HUES64 (cell line): ENCODE measurements around the gene ACAP3.

Experiments used
- H3K27ac ChIP-seq: 2 replicates; pipeline ENCODE4 v1.7.0; 2013; ENCODE audit warnings: low read depth, low read length, inconsistent platforms
- H3K27me3 ChIP-seq: 2 replicates; pipeline ENCODE4 v1.6.1; 2013; ENCODE audit warnings: mild to moderate bottlenecking, low read length; ENCODE audit not compliant: insufficient read depth
- H3K36me3 ChIP-seq: 2 replicates; pipeline ENCODE4 v1.6.1; 2013; ENCODE audit warnings: mild to moderate bottlenecking, low read length; ENCODE audit not compliant: insufficient read depth
- H3K4me1 ChIP-seq: 2 replicates; pipeline ENCODE4 v1.6.1; 2013; ENCODE audit warnings: mild to moderate bottlenecking, low read length, moderate library complexity; ENCODE audit not compliant: insufficient read depth
- H3K4me3 ChIP-seq: 2 replicates; pipeline ENCODE4 v1.5.1; 2013; ENCODE audit warnings: mild to moderate bottlenecking, low read length, moderate library complexity
- H3K9ac ChIP-seq: 2 replicates; pipeline ENCODE4 v1.6.1; 2013; ENCODE audit warnings: mild to moderate bottlenecking, low read depth, low read length
- H3K9me3 ChIP-seq: 2 replicates; pipeline ENCODE4 v1.6.1; 2013; ENCODE audit warnings: low read depth, low read length; ENCODE audit not compliant: insufficient read depth
- WGBS: fragments of 150-250, 120-280 bp; methylation state at CpG from one replicate; pipeline ENCODE4 v1.1.7; 2013; ENCODE audit warnings: missing lambda C conversion rate; 5-methylcytosine and 5-hydroxymethylcytosine counted together

Gene ACAP3

DNA sequence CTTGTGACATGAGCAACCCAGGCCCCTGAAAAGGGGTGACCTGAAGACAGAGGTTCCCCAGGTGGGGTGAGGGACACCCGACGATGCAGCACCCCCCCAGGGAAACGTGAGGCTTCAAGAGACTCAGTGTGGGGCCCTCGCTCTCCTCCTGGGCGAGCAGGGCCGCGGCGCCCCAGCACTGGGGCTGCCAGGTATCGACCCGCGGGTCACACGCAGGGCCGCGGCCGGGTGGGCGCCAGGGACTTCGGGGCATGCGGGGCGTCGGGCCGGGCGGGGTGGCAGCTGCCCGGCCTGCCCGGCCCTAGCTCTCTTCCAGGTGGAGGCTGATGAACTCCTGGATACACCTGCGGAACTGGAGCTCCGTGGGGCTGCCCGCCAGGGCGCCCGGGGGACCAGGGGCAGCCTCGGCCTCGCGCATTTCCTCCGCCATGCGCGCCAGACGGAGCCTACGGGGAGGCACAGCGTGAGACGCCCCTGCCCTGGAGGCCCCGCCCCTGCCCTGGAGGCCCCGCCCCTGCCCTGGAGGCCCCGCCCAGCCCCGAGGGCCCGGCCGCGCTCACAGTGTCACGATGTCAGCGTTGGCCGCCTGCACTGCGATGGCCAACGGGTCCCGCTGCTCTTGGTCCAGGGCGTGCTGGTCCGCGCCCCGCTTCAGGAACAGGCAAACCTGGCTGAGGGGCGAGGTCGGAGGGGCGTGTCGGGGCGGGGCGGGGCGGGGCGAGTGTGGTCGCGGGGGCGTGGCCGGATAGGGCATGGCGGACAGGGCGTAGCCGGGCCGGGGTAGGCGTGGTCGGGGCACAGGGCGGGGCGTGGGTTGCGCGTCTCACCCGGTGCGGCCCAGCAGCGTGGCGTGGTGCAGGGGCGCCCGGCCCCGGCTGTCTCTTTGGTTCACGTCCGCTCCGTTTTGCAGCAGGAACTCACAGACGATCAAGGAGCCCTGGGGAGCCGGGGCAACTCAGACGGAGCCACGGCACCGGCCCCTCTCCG, 14.2 kb downstream of the ACAP3 start:
- Histone ChIP-seq H3K27me3 (no peaks in the 10 kb centered on the region), H3K4me3 (peak overlapping the region; percentile 31; the same call in 1 of the 2 replicates), H3K9ac (no peak overlapping the region), H3K36me3 (no peaks in the 10 kb centered on the region; the same call in 1 of the 2 replicates), H3K4me1 (no peaks in the 10 kb centered on the region), H3K9me3 (no peaks in the 10 kb centered on the region), H3K27ac (no peak overlapping the region)
- WGBS: 92% methylated on average over 94 of the region's 94 CpGs

DNA sequence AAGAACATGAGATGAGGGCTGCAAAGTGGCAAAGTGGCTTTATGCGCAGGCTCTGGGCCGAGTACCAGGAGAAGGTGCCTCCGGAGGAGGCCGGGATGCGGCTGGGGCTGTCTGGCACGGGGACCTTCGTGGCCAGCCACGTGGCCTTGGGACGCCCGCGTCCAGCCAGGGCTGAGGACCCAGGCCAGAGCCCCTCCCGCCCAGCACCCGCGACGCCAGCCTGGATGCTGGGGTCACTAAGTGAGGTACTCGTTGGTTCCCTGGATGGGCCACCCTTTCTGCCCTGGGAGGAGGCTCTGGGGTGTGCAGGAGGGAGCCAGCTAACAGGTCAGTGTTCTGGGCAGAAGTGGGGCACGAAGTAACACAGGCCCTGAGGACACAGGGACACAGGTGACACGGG, 14.9 kb downstream of the ACAP3 start:
- 95% methylated on average over 18 of the region's 18 CpGs for WGBS
- no peak overlapping the region for H3K9ac ChIP-seq
- no peak overlapping the region for H3K27ac ChIP-seq

DNA sequence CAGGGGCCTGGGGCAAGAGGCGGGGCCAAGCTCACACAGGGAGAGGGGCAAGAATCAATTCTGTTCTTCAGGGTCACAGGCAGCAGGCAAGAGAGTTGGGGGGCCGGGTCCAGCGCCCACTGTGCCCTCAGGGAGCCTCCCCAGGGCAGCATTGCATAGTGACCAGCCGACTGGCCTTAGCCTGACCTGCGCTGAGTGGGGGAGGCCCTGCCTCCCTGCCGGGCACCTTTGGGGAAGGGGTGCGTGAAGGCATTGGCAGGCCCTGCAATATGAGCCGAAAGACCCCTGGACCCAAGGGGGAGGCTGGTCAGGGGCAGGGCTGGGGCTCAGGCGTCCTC, 15.3 kb downstream of the ACAP3 start:
- Histone ChIP-seq H3K9me3 (no peaks in the 10 kb centered on the region), H3K36me3 (no peaks in the 10 kb centered on the region; the same call in 1 of the 2 replicates), H3K4me1 (no peaks in the 10 kb centered on the region), H3K27me3 (no peaks in the 10 kb centered on the region), H3K27ac (no peak overlapping the region), H3K4me3 (no peak overlapping the region), H3K9ac (no peak overlapping the region)
- 92% methylated on average over 9 of the region's 9 CpGs for WGBS

More for the DNA sequence above, 14.9 kb downstream of the ACAP3 start:
- Histone ChIP-seq H3K4me3 (no peak overlapping the region), H3K36me3 (no peaks in the 10 kb centered on the region; the same call in 1 of the 2 replicates), H3K4me1 (no peaks in the 10 kb centered on the region), H3K9me3 (no peaks in the 10 kb centered on the region), H3K27me3 (no peaks in the 10 kb centered on the region)

DNA sequence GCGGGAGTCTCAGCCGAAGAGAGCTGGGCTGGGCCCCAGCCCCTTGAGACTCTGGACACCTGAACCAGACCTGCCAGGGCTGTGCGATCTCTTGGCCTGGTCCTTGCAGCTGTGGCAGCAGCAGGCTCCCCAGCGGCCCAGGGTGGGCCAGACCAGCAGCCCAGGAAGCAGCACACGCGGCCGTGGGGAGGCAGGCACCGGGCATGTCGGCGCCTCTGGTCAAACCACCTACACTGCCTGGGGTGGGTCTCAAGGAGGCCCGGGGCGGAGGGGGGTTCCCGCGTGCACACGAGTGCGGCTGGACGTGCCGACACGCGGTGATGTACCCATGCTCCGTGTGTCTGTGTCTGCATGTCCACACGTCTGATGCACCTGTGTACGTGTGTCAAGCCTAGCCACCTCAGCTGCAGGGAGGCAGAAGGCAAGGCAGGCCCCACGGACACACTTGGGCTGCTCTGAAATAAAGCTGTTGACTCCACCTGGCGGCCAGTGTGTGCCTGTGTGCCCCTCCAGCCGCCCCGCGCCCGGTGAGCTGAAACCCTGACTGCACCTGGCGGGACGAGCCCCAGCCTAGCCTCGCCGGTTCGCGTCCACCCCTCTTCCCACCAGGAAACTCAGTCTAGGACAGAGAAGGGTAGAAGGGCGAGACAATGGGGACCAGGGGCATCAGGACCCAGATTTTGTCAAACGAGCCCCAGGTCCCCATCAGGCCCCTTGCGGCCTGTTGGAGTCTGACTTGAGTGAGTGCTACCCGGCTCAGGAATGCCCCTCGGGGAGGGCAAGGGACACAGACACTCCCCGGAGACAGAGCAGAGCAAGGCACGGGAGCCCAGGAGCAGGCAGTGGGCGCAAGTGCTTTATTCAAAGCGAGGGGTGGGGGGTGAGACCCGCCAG, 15.9 kb downstream of the ACAP3 start:
- Histone ChIP-seq H3K9me3 (no peaks in the 10 kb centered on the region), H3K27ac (no peak overlapping the region), H3K4me1 (no peaks in the 10 kb centered on the region), H3K27me3 (no peaks in the 10 kb centered on the region), H3K9ac (no peak overlapping the region; the same call in 1 of the 2 replicates), H3K36me3 (no peaks in the 10 kb centered on the region; the same call in 1 of the 2 replicates), H3K4me3 (no peak overlapping the region)
- WGBS: 66% methylated on average over 45 of the region's 45 CpGs

DNA sequence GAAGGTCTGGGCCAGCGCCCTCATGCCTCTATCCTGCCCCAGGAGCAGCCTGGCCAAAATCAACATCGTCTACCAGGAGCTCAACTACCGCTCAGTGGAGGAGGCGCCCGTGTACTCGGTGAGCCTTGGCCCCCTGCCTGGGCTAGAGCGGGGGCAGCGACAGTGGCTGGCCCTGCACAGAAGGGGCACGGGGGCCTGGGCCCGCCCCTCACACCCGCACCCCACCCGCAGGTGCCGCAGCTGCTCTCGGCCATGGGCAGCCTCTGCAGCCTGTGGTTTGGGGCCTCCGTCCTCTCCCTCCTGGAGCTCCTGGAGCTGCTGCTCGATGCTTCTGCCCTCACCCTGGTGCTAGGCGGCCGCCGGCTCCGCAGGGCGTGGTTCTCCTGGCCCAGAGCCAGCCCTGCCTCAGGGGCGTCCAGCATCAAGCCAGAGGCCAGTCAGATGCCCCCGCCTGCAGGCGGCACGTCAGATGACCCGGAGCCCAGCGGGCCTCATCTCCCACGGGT, 16.7 kb downstream of the ACAP3 start:
- H3K36me3 ChIP-seq: no peaks in the 10 kb centered on the region; the same call in 1 of the 2 replicates
- 89% methylated on average over 28 of the region's 28 CpGs for WGBS
- no peaks in the 10 kb centered on the region for H3K4me1 ChIP-seq
- no peaks in the 10 kb centered on the region for H3K27me3 ChIP-seq
- no peak overlapping the region for H3K9ac ChIP-seq
- no peak overlapping the region for H3K27ac ChIP-seq
- H3K4me3 ChIP-seq: no peak overlapping the region
- H3K9me3 ChIP-seq: no peaks in the 10 kb centered on the region

DNA sequence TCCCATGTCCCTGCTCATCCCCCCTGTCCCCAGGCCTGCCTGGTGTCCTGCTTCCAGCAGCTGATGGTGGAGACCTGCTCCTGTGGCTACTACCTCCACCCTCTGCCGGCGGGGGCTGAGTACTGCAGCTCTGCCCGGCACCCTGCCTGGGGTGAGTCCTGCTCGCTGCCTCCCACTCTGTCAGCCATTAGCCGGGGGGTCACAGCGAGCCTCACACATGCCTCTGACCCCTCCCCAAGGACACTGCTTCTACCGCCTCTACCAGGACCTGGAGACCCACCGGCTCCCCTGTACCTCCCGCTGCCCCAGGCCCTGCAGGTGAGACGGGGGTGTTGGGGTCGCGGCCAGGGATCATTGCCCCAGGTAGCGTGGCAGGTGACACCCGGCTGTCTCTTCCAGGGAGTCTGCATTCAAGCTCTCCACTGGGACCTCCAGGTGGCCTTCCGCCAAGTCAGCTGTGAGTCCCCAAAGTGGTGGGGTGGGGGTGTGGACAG, 17.4 kb downstream of the ACAP3 start:
- 77% methylated on average over 15 of the region's 15 CpGs for WGBS
- Histone ChIP-seq H3K9me3 (no peaks in the 10 kb centered on the region), H3K9ac (no peak overlapping the region), H3K4me1 (no peaks in the 10 kb centered on the region), H3K27me3 (no peaks in the 10 kb centered on the region), H3K27ac (no peak overlapping the region), H3K36me3 (no peaks in the 10 kb centered on the region; the same call in 1 of the 2 replicates), H3K4me3 (no peak overlapping the region)

DNA sequence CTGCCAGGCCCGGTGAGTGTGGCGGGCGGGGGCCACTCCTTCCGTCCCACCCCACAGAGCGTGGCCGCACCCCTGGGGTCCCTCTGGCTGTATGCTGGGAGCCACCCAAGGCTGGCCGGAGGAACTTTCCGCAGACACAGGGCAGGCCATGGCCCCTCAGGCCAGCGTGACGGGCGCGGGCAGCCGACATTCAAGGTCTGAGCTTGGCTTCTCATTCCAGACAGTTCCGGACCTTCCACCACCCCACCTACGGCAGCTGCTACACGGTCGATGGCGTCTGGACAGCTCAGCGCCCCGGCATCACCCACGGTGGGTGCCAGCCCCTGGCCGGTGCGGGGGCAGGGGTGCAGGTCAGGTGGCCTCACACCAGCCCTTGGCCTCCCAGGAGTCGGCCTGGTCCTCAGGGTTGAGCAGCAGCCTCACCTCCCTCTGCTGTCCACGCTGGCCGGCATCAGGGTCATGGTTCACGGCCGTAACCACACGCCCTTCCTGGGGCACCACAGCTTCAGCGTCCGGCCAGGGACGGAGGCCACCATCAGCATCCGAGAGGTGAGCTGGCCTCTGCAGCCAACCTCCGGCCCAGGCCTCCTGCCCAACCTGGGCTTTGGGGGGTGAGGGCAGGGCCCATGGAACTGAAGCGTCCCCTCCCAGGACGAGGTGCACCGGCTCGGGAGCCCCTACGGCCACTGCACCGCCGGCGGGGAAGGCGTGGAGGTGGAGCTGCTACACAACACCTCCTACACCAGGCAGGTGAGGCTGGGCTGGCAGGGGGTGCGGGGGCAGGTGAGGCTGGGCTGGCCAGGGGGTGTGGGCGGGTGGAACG, 20.2 kb downstream of the ACAP3 start:
- no peaks in the 10 kb centered on the region for H3K9me3 ChIP-seq
- no peaks in the 10 kb centered on the region for H3K4me1 ChIP-seq
- H3K9ac ChIP-seq: no peak overlapping the region
- 95% methylated on average over 41 of the region's 46 CpGs for WGBS
- H3K27me3 ChIP-seq: no peaks in the 10 kb centered on the region
- H3K36me3 ChIP-seq: no peaks in the 10 kb centered on the region
- no peak overlapping the region for H3K27ac ChIP-seq
- H3K4me3 ChIP-seq: no peak overlapping the region

DNA sequence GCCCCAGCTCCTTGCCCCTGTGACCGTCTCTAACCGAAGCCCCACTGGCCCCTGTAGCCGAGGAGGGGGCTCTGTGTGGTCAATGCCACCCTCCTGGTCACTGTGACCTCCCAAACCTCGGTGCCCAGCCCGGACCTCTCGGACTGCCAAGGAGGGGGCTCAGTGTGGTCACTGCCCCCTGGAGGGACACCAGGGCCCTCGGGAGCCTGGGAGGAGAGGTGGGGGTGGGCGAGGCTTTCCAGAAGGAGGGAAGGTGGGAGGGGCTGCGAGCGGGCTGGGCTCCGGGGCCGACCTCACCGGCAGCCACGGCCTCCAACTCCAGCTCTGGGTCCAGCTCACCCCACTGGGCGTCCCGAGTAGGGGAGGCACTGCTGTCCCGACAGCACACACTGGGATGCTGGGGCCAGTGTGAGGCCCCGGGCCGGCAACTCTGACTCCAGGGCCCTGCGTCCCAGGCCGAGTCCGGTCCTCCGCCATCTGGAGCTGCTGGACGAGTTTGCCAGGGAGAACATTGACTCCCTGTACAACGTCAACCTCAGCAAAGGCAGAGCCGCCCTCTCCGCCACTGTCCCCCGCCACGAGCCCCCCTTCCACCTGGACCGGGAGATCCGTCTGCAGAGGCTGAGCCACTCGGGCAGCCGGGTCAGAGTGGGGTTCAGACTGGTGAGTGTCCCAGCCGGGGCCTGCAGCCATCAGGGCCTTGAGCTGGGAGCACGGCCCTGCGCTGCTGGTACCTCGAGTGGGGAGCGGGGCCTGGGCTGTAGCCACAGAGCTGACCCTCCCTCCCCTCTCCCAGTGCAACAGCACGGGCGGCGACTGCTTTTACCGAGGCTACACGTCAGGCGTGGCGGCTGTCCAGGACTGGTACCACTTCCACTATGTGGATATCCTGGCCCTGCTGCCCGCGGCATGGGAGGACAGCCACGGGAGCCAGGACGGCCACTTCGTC, 21.1 kb downstream of the ACAP3 start:
- no peaks in the 10 kb centered on the region for H3K9me3 ChIP-seq
- H3K27ac ChIP-seq: no peak overlapping the region
- H3K4me1 ChIP-seq: no peaks in the 10 kb centered on the region
- H3K4me3 ChIP-seq: no peak overlapping the region
- no peaks in the 10 kb centered on the region for H3K27me3 ChIP-seq
- no peaks in the 10 kb centered on the region for H3K36me3 ChIP-seq
- WGBS: 88% methylated on average over 50 of the region's 50 CpGs
- H3K9ac ChIP-seq: no peak overlapping the region

DNA sequence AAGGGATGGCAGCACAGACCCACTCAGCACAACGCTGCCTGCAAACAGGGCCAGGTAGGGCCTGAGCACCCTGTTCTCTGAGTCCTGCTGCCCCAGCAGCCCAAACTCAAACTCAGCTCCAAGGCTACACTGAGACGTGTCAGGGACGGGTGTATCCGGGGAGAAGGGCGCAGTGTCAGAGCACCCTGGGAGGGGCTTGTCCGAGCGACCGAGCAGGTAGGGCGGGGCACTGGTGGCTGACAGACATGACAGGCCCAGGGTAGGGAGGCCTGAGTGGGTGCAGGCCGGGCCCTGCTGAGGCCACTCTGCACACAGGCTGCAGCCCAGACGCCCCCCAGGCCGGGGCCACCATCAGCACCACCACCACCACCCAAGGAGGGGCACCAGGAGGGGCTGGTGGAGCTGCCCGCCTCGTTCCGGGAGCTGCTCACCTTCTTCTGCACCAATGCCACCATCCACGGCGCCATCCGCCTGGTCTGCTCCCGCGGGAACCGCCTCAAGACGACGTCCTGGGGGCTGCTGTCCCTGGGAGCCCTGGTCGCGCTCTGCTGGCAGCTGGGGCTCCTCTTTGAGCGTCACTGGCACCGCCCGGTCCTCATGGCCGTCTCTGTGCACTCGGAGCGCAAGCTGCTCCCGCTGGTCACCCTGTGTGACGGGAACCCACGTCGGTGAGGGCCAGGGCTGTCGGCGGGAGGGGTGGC, 22.0 kb downstream of the ACAP3 start:
- no peaks in the 10 kb centered on the region for H3K36me3 ChIP-seq
- WGBS: 89% methylated on average over 37 of the region's 37 CpGs
- H3K9ac ChIP-seq: no peak overlapping the region

More for the DNA sequence above, 22.0 kb downstream of the ACAP3 start:
- Histone ChIP-seq H3K27ac (no peak overlapping the region), H3K4me3 (no peak overlapping the region), H3K9me3 (no peaks in the 10 kb centered on the region), H3K27me3 (no peaks in the 10 kb centered on the region), H3K4me1 (no peaks in the 10 kb centered on the region)
